Measurements from ENCODE around the gene COL15A1.

DNA sequence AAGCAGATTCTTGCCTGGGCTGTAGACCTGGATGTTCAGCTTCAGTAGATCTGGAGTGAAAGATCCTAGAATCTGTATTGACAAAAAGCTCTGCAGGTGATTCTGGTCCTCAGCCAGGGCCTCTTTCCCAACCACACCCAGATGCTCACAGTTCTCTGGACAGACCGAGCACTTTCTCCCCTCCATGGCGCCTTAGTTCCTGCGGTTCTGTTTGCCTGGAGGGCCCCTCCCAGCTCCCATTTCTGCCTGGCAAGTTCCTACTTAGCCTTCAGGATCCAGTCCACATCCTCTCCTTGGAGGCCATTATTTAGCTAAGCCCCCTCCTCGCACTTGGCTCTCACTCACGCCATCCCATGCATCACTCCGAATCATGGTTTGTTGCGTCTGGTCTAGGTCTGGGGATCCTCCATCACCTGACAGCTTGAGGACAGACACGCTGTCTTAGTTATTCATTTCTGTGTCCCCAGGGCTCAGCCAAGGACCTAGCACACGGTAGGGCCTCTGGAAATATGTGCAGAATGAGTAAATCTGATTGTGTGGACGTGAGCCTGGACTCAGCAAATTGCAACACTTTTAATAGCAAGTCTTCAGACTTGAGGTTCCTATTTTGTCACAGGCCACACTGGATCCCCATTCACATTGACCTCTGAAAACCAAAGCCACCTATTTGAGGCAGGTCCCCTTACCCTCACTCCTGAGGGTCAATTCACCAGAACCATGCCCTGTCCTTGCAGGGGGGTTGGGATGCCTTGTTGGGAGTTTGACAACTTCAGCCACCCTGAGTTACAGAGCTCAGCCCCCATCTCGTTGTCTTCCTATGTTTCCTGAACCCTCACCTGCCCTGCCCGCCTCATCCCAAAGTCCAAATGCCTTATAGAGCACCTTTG, 50.7 kb downstream of the COL15A1 start:
- no peak for TF ChIP-seq POLR2A (IDR thresholded peaks at IDR 0.05)
- TF ChIP-seq, protein P1, sequence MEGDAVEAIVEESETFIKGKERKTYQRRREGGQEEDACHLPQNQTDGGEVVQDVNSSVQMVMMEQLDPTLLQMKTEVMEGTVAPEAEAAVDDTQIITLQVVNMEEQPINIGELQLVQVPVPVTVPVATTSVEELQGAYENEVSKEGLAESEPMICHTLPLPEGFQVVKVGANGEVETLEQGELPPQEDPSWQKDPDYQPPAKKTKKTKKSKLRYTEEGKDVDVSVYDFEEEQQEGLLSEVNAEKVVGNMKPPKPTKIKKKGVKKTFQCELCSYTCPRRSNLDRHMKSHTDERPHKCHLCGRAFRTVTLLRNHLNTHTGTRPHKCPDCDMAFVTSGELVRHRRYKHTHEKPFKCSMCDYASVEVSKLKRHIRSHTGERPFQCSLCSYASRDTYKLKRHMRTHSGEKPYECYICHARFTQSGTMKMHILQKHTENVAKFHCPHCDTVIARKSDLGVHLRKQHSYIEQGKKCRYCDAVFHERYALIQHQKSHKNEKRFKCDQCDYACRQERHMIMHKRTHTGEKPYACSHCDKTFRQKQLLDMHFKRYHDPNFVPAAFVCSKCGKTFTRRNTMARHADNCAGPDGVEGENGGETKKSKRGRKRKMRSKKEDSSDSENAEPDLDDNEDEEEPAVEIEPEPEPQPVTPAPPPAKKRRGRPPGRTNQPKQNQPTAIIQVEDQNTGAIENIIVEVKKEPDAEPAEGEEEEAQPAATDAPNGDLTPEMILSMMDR (IDR thresholded peaks at IDR 0.05), result no peak
